Measurements from ENCODE around the gene RASA2.

Gene RASA2, protein sequence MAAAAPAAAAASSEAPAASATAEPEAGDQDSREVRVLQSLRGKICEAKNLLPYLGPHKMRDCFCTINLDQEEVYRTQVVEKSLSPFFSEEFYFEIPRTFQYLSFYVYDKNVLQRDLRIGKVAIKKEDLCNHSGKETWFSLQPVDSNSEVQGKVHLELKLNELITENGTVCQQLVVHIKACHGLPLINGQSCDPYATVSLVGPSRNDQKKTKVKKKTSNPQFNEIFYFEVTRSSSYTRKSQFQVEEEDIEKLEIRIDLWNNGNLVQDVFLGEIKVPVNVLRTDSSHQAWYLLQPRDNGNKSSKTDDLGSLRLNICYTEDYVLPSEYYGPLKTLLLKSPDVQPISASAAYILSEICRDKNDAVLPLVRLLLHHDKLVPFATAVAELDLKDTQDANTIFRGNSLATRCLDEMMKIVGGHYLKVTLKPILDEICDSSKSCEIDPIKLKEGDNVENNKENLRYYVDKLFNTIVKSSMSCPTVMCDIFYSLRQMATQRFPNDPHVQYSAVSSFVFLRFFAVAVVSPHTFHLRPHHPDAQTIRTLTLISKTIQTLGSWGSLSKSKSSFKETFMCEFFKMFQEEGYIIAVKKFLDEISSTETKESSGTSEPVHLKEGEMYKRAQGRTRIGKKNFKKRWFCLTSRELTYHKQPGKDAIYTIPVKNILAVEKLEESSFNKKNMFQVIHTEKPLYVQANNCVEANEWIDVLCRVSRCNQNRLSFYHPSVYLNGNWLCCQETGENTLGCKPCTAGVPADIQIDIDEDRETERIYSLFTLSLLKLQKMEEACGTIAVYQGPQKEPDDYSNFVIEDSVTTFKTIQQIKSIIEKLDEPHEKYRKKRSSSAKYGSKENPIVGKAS

DNA sequence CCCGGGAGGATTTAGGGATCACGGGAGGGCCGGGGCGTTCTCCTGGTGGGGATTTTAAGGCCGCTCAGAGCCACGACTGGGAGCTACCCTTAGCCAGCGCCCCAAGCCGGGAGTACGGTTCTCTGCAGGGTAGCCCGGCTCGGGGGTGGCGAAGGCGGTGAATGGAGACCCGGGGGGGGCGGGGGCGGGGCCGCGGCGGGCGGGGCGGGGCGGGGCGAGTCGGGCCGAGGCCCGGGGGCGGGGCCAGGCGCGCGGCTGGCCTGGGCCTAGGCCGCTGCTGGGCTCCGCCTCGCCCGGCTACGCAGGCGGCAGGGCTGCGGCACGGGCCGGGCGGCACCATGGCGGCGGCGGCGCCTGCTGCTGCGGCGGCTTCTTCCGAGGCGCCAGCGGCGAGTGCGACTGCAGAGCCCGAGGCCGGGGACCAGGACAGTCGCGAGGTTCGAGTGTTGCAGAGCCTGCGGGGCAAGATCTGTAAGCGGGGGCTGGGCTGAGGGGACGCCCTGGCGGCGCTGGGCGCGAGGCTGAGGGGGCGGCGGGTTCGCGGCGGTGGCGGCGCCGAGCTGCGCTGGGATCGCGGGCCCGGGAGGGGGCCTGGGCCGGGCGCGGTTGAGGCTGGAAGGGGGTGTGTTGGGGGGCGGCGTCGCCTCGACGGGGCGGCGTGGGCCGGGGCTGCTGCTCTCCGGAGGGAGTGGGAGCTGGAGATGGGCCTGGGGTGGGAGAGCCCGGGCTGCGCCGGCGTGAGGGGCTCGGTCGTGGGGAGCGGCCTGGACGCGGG is at the start of gene RASA2:
RASA2 (plus strand) TSS at position 282 of the 775 bp plus-strand sequence; CDS start at position 339, 57 bp downstream.
- DNase-seq: peak; percentile 80

DNA sequence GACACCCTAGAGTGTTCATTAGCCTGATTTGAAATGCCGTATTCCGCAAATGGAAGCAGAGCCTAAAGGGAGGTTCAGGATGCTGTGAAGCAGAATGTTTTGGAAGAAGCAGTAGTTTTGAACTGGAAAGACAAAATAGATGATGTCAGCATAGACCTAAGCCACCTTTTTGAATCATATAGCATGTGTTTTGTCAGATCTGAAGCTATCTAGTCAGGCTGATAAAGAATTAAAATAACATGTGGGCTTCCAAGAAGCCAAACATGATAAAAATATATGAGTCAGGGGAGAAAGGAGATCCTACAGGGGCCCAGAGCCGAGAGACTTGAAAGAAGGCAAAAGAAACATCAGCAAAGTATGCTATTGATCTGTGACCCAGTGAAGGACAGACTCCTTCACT is 47.2 kb upstream of the RASA2 start:
- DNase-seq: no peak

DNA sequence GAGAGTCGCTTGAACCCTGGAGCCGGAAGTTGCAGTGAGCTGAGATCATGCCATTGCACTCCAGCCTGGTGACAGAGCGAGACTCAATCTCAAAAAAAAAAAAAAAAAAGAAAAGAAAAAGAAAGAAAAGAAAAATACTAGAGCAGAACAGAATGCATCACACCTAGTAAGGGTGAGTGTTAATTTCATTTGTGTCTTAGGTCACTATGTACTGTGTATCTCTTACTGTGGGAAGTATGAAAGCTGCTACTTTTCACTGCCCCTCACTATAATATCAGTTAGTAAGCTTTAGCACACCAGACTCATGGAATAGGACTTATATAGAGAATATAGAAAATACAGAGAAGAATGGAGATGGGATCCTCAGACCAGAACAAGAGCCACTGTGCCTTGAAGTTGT is 45.9 kb upstream of the RASA2 start:
- DNase-seq: no peak

DNA sequence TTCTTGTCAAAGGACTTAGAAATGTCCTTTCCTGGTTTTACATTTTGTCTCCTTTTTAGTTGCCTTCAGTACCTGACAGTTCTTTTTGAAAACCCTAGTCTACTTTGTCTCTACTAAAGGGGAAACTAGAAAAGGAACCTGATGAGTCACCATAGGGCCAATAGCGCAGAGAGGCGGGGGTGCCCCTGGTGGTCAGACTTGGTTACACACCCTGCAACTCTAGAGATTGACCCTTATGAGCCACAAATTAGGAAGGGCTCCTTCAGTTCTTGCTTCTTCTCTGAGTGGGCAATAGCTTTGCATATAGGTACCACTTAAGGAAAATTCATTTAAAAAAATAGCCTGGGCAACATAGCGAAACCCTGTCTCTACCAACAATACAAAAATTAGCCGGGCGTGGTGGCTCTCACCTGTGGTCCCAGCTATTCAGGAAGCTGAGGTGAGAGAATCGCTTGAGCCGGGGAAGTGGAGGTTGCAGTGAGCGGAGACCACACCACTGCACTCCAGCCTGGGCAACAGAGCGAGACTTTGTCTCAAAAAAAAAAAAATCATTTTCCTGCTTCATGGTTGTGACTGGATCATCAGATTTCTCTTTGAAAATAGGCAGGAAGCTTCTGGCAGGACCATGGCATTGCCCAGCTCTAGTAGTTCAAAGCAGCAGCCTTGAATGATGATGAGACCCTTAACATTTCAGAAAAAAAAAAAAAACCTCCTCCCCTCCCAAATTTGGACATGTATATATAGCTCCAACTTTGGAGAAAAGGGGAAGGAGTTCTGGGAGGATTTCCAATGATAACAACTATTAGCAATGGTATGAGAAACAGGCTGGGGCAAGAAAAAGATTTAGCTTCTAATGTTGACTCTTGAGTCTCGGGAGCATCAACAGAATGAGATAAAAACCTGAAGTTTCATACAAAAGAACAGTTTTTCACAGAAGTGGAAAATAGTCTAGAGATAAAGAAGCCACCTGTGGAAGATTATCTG is 45.2 kb upstream of the RASA2 start:
- peak; percentile 88 for DNase-seq

DNA sequence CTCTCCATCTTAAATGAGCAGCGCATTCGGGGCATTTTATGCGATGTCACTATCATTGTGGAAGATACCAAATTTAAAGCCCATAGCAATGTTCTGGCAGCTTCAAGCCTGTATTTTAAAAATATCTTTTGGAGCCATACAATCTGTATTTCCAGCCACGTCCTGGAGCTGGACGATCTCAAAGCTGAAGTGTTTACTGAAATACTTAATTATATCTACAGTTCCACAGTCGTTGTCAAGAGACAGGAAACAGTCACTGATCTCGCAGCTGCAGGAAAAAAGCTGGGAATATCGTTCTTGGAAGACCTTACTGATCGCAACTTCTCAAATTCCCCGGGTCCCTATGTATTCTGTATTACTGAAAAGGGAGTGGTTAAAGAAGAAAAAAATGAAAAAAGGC is 44.4 kb upstream of the RASA2 start:
- DNase-seq: no peak

DNA sequence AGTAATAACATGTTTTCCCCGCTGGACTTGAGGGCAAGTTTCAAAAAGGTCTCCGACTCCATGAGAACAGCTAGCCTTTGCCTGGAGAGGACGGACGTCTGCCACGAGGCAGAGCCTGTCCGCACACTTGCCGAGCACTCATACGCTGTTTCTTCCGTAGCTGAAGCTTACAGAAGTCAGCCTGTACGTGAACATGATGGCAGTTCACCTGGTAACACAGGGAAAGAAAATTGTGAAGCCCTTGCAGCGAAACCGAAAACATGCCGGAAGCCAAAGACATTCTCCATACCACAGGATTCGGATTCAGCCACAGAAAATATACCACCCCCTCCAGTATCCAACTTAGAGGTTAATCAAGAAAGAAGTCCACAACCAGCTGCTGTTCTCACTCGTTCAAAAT is 43.9 kb upstream of the RASA2 start:
- DNase-seq: no peak

DNA sequence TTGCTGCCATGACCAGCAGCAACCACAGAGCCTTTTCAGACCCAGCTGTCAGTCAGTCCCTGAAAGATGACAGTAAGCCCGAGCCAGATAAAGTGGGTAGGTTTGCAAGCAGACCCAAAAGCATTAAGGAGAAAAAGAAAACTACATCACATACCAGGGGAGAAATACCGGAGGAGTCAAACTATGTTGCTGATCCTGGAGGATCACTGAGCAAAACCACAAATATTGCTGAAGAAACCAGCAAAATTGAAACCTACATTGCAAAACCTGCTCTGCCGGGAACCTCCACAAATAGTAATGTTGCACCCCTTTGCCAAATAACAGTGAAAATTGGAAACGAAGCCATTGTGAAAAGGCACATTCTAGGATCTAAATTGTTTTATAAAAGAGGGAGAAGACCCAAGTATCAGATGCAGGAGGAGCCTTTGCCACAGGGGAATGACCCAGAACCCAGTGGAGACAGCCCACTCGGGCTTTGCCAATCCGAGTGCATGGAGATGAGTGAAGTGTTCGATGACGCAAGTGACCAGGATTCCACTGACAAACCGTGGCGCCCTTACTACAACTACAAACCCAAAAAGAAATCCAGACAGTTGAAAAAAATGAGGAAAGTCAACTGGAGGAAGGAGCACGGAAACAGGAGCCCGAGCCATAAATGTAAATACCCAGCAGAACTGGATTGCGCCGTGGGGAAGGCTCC is 42.1 kb upstream of the RASA2 start:
- DNase-seq: no peak

DNA sequence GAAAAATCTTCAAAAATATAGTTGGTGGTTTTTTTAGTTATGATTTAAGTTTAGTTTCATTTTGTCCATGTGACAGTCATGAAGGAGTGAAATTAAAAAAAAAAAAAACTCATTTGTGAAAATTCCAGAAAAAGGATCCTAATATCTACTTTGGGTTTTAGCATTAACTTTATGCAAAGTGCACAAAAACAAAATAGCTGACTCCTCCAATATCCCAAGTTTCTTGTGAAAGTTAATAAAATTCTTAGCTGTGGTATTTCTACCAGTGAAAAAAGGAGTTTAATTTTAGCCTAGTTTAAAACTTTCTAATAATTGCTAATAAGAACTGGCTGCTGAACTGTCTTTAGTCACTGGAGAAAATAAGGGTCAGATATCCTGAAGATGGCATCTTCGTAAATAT is 40.8 kb upstream of the RASA2 start:
- no peak for DNase-seq

DNA sequence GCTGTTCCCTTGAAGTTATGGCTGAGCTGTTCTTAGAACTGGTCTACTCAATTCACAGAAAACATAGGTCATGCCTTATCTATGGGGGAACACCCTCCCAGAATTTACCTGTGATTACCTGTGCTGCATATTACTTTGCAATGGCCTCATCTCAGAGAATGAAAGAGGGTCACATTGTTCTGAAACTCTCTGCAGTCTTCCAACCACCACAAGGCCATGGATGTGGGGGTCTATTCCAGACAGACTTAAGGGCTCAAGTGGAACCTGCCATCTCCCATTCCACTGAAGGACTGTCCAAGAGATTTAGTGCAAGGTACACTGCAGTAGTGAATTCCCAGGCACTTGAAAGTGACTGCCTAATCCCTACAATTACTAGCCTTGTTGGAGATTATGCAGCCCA is 40.1 kb upstream of the RASA2 start:
- no peak for DNase-seq

DNA sequence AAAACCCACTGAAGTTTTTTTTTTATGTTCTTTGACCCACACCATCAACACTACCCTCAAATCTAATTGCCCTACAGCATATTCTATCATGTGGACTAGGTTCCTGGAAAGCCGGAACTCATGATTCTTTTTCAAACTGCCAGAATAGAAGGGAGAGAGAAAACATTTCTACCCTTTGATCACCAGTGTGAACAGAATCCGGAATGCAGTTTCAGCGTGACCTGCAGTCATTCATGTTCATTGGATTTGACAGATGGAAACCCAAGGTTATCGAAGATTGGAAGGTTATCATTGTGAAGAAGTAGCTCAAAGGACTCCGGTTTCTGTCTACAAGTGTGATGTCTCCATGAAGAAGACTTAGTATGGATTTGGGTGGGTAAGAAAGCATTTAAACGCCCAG is 39.4 kb upstream of the RASA2 start:
- DNase-seq: no peak

DNA sequence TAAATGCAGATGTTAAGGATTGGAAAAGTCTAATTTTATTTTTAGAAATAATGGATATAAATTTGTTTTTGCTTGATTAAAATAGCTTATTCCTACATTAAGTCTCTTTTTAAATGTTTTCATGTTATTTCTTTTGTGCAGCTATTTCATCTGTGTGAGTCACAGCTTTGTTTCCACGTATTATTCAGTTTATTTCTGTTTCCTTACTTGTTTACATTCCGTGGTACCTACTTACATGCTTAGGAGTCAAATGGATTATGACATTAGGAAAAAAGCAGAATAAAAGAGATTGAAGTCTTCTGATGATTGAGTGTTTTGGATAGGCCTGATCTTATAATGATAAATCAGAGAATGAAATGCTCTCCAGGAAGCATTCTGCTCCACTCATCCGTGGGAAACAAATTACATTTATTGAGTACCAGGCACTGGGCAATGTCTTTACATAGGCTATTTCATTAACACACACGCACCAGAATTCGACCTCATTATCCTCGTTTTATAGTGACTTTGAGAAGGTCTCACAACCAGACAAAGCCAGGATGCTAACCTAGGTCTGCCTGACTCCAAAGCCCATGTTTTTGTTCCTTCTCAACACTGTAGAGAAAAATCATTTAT is 38.1 kb upstream of the RASA2 start:
- DNase-seq: no peak

DNA sequence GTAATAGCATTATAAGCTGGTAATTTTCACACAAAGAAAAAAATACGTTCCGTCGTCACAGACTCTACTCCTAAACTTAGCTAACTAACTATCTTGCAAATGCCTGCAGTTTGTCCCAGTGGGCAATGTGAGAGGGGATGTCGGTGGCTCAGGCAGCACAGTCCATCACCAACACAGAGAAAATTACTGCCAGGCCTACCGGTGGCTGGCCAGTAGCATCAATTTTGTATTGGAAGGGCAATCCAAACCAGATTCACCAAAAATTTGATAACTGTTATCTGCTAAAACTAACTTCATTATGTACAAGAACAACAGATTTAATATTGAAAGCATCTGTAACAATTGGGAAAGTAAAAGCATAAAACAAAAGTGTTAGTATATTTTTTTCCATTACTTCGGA is 37.4 kb upstream of the RASA2 start:
- DNase-seq: no peak

DNA sequence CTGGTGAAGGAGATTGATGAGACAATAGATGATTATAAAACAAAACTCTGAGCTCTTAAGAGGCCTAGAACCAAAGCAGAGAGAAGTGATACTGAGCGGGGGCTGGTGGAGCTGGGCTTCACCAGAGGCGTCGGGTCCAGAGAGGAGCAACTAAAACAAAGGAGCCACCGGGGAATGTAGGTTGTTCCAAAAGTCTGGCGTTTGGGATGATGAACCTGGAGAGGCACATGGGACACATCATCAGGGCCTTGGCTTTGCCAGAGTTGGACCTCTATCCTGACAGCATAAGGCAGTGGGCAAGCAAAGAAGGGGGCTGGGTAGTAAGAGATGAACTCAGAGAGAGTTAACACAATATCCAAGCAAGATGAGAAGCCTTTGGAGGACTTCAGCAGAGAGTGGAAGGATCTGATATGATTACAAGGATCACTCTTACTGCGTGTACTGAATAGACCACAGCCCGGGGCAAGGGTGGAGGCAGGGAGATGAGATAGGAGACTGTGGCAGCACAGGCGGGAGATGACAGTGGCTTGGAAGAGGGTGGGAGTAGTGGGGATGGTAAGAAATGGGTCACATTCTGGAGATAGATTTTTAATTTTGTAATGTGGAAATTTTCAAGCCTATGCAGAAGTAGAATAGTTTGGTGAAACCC is 36.0 kb upstream of the RASA2 start:
- no peak for DNase-seq

DNA sequence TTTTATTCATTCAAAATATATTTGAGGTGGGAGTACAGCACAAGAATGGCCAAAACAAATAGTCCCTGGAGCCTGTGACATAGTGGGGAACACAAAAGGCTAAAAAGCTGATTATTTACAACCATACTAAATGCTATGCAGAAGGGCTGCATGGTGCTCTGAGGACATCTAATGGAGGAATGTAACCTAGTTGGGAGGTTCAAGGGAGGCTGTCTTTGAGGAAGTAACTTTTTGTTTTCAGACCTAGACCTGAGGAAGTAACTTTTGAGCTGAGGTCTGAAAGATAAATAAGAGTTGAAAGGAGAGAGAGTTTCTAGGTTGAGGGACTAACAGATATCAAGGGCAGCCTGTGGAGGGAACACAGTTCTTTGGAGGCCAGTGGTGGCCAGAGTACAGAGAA is 34.8 kb upstream of the RASA2 start:
- DNase-seq: peak; percentile 52

DNA sequence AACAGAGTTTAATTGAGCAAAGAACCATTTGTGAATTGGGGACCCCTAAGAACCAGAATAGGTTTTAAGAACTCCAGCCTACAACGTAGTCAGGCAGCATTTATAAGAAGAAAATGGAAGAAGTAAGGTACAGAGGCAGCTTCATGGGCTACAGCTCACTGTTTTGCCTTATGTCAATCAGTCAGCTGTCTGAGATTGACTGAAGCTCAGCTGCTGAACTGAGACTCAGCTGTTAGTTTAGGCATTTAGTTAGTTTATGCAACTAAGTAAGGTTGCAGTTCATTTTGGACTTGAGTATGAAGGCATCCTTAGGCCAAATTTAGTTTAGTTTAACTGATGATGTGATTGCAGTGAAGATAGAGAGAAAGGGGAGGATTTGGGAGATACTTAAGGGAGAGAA is 34.1 kb upstream of the RASA2 start:
- no peak for DNase-seq

DNA sequence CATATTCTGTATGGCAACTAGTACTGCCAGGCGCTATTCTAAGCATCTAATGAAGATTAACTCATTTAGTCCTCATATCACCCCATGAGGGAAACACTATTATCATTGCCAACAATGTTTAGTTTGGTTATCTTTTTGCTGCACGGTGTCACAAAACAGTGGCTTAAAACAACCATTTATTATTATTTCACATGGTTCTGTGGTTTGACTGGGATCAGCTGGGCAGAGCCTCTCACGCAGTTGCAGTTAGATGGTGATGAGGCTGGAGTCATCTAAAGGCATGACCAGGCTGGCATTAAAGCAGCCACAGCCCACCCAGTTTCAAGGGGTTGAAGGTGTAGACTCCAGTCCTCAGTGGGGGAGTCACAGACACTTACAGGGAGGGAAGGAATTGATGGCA is 32.8 kb upstream of the RASA2 start:
- no peak for DNase-seq

DNA sequence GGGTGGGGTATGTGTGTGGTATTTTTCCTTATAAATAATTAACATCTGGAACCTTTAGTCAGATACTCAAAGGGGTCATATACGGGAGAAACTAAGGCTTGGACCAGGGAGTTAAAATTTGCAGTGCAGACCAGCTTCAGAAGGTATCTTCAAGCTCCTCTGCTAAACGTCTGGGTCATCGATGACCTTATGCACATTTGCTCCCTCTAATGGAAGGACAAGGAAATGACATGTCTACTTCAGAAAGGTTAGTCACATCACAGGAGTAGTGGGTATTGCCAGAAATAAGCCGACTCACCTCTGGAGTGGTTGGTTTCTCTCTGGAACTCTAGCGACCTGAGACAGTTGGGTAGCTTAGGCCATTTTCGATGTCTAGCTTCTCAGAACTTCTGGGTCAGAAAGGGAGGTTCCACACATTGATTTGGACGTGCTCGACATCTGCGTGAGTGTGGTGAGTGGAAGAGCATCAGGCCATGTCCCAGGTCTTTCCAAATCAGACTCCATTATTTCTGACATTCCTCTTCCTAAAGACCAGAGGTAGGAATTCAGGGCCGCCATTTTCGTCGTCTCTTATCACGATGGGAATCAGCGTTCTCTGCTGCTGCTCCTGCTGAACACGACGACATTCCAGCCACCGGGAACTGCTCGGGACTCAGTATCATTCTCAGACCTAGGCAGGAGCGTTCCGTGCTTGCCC is 31.8 kb upstream of the RASA2 start:
- DNase-seq: peak; percentile 85

DNA sequence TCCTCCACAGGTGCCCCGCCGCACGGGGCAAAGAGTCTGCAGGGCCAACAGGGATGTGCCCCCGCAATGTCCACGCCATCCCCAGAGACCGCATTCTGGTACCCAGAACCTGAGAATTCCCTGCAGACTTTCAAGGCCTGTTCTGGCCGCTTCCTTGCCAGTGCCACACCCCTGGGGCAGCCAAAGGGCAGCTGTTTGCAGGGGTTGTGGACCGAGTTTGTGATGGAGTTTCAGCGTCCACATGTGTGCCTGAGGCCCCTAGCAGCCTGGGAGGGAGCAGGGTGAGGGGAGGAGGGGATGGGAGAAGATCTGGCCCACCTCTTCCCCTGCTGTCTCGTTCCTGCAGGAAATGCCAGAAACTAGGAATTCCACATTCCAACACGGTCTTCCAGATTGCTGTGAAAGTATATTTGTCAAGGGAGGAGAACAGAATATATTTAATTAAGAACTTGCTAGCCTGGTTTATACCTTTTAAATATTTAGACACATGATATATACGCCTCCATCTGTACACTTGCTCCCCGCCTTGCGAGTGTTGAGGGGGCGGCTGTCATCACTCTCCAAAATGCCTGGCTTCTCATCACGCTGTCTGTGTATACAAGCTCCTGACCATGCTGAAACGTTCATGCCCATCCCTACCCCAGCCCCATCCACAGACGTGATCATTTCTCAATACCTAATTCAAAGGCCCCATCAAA is 31.1 kb upstream of the RASA2 start:
- no peak for DNase-seq

DNA sequence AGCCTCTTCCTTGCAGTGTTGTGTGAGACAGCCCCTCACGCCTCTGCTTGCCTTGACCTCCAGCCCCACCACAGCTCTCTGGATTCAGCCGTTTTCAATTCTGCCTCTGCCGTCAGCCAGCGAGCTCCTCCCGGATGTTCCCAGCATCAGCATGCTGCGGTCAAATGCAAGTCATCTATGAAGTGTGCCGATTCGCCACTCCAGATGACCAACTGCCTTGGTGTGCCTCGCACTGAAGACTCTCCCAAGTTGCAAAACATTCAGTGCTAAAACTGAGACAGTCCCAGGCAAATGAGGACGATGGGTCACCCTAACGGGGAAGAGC is 30.6 kb upstream of the RASA2 start:
- DNase-seq: no peak
